HG03175 (cell line): ENCODE data around the gene SSBP3.
A peak's percentile ranks its signal among the peaks of the same experiment; 100 is the strongest.
"Not testable (repeated sequence)": the region's sequence is repeated elsewhere in the genome, so short reads cannot be mapped to it uniquely, and the experiment has no call there.

ENCODE experiments used
- ATAC-seq: cut with Tn5 transposase; IDR thresholded peaks from one replicate; pipeline ENCODE4 v1.9.1; 2021; ENCODE audit warnings: mild to moderate bottlenecking, moderate library complexity; ENCODE audit not compliant: unreplicated experiment

Gene SSBP3

DNA sequence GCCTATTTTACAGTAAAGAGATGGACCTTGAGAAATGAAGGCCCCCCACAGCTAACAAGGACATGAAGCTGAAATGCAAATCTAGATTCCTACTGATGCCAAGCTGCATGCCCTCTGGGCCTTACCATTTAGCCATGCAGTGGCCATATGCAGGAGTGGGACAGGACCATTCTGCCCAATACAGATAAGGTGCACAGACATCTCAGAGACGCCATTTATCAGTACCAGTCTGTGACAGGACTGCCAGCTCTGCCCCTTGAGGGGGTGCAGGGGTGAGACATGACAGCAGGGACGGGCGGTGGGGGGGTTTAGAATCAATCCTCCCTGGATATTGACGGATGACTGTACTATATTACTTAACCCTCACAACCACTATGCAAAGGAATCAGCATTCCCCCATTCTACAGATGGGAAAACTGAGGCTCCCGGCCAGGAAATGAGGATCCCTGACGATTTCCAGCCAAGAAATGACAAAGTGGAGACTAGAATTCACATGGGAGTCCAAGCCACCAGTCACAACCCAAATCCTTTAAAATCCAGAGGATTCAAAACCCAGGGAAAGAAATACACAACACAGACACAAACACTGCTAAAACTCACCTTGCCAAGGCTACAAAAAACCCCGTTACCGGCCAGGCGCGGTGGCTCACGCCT is 10.8 kb downstream of the SSBP3 start:
- ATAC-seq = no peak

GRCh38 chr1:54394104-54394503 is 12.1 kb downstream of the SSBP3 start:
- no peak for ATAC-seq

DNA sequence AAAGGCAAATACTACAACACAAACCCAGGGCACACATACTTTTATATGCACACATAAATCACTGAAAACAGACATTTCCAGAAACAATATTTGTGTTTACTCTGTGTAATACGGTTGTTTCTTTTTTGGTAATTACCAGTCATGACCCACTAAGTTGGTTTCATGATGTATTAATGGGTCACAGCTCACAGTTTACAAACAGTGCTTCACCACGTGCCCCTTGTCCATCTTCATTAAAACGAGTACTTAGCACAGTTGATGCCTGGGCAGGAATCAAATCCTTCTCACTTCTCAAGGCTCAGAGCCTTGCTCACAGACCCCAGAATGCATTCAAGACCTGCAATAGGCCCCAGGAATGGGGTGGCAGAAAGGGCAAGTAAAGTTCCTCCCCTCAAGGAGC is 13.8 kb downstream of the SSBP3 start:
- ATAC-seq = no peak

GRCh38 chr1:54391450-54392209 is 14.6 kb downstream of the SSBP3 start:
- ATAC-seq = no peak

DNA sequence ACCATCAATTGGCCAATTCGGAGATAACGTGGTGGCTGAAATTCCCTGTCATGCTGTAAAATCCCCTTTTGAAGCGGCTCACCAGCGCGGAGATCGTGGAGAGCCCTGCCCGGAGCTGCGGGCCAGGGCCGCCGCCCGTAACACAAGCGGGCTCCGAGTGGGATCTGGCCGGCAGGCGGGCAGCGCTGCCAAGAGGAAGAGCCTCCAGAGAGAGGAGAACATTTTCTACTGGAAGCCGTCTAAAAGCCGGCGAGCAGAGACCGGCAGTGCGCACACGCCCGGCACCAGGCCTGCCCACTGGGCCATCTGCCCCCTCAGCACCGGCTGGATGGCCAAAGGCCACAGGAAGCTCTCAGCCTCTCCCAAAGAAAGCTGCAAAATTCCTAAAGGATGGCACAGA is 15.5 kb downstream of the SSBP3 start:
- no peak for ATAC-seq

- not testable (repeated sequence) for ATAC-seq
Observed at GRCh38 chr1:54389608-54390007, 16.6 kb downstream of the SSBP3 start.

DNA sequence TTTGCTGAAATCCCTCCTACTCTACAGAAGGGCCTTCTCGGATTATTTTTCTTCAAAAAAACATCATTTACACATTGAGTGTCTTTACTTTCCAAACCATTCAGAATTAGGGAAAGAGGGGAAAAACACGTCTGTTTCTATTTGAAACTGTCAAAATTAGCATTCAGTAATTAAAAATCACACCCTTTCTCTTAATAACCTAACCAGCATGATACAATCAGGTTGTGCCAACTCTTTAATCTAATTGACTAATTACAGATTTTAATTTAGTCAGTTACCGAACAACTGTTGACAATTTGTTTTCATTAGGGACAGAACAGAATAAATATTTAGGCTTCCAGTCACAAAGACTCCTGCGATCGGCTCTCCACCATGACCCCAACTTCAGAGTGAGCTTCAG is 18.8 kb downstream of the SSBP3 start:
- ATAC-seq = no peak

DNA sequence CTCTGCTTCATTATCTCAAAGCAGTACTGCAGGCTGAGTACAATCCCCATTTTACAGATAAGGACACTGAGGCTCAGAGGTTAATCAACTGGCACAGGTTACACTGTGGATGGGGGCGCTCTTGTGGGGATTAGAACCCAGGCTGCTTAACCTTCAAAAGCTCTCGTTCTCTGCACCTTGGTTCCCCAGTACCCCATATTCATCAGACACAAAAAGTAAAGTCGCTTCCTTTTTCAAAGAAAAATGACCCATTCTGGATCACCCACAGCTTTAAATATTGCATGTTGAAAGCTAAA is 20.5 kb downstream of the SSBP3 start:
- ATAC-seq = no peak

- ATAC-seq = no peak
Observed at GRCh38 chr1:54384918-54385726, 21.1 kb downstream of the SSBP3 start.

- no peak for ATAC-seq
Observed at GRCh38 chr1:54384471-54384870, 21.7 kb downstream of the SSBP3 start.

GRCh38 chr1:54381524-54381923 is 24.7 kb downstream of the SSBP3 start:
- ATAC-seq = no peak

GRCh38 chr1:54380290-54380882 is 25.8 kb downstream of the SSBP3 start:
- ATAC-seq = no peak

DNA sequence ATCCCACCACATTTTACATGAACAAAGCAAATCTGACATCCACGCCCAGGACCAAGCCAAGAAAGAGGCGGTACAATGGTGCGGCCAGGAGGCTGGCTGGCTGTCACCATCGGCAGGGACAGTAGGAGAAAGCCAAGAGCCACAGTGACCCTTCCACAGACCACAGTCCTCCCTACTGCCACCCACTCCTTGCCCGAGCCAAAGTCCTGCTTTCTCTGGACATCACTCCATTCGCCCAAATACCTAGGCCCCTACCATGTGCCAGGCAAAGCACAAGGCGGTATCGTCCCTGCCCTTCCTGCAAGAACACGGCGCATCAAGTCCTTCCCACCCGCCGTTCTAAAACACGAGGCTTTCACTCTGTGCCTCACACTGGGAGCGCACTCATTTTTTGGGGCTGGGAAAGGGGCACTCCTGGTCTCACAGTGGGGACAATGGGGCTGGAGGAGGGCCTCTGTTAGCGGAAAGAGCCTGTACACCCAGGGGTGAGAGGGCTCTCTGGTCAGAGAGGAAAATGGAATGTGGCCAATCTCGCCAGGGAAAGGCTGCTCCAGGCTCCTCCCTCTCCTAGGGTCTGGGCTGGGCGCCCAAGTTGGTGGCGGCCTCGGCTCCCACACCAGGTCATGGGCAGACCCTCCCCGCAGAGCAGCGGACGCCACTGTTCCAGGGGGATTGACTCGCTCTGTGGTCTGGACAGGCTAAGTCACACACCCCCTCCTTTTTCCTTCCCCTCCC is 26.5 kb downstream of the SSBP3 start:
- no peak for ATAC-seq

DNA sequence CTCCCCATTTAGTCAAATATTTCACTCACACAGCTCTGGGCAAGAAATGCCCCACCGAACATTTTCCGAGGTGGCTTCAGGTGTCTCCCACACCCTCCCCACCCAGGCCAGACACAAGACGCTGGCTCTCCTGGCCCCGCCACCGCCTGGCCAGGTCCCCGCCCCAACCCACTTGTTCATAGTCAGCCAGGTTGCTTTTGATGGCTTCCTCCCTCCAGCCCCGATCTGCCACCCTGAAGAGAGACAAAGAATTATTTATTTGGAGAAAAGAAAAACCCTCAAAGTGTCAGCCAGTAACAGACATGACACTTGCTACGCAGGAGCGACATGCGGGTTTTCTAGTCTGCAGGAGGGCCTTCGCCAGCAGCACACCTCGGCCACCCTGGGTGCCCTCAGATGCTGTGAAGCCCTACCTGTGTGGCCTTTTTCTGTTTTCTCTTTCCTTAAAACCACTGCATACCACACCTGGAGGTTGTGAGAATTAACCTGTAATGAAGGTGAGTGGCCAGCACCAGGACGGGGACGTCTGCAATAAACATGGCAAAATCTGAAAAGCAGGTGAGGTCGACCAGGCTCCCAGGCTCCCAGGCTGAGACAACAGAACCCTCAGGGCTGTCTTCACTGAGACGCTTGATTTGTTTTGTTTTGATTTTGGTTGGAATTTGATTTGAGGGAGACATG is 27.2 kb downstream of the SSBP3 start:
- ATAC-seq = no peak

DNA sequence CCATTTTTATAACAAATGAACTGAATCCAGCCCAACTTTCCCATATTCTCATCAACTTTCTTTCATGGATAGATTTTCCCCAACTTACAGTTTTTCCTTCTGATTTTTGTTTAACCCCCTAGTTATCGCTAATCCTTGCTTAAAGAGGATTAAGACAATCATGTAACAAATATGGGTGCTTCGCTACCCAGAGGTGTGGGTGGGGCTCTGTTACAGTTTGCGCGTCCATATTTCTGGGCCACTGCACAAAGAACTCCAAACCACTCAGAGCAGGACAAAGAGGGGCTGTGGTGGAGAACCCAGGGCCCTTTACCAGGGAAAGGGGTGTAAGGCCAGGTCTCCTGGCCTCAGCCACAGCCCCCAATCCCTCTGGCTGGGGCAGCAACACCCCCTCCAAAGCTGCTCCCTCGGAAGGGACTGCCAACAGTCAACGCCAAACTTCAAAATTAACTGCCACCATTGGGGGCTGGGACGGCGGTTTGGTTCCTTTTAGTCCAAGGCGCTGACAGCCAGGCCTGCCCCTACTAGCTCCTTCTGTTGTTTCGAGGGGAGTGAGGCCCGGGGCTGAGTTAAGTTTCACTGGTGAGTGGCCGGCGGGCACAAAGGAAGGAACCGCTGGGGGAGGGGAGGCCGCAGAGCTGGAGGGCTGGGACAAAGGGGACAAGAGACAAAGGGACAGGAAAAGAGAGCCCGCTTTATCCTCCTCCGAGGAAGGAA is 27.9 kb downstream of the SSBP3 start:
- no peak for ATAC-seq

DNA sequence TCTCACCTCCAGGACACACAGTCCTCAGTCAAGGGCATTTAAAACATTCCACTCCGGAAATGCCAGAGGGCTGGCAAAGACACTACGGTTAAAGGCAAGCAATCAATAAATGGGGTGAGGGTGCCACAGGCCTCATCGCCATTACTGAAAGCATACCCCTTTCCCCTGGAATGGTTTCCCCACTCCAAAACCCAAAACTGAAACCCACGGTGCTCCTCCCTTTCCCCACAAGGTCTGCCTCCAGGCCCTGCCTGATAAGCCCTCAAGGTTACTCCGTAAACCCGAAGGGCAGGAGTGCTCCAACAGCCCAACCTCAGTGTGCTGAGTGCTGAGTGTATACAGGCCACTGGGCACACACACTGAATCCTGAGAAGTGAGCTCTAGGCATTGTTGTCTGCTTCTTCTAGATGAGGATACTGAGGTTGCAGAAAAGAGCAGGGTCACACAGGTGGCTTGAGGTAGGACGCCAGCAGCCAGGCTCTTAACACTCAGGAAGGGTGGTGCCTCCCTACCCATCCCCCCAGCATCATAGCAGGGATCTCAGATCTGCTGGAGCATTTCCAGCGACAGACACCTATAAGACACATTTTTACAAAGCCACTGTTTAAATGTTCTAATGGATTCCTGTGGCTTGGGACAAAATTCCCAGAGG is 29.0 kb downstream of the SSBP3 start:
- ATAC-seq = no peak

GRCh38 chr1:54376430-54377039 is 29.7 kb downstream of the SSBP3 start:
- ATAC-seq = peak; percentile 59

DNA sequence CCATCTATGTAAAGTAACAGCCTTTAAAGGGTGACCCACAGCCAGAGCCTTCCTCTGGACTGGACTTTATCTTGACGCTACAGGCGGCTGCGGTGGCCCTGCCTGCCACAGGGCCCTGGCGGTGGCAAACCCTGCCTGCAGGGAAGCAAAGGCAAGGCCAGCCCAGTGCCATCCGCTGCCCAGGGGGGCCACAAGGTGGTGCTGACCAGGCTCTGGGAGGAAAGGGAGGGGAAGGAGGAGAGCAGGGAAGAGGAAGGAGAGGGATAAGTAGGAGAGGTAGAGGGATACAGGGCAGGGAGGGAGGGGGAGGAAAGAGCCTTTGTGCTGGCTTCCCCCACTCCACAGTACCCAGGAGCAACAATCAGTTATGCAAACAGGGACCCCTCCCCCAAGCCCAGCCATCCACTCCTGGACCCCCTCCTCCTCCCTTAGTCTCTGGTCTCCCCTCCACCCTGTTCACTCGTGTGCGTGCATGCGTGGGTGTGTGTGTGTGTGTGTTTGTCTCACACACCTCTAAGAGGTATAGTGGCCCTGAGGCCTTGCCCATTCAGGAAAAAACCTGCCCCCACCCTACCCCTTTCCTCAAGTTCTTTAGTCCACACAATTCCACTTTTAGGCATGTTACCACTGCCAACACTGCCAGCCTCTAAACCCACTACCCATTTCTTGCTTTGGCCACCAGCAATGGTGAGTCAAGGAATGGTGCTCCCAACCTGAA is 30.3 kb downstream of the SSBP3 start:
- ATAC-seq = no peak
